Panc1 (cell line): ENCODE results near the gene SPATC1L. TPM values are rescaled to one million over a fixed set of nuclear protein-coding genes. Genes with fewer than 3 reads are reported as not detected.

Experiments used
- ATAC-seq: fragments of 200-7000 bp; cut with Tn5 transposase; 2 replicates; pipeline ENCODE4 v1.9.1; 2020; ENCODE audit warnings: mild to moderate bottlenecking, moderate library complexity
- BruUV-seq: library from RNA; stranded (reverse); fragments of 400-500 nt; replicated peaks from 2 replicates; lab custom pipeline; 2021; lab: Mats Ljungman, UMichigan
- CTCF ChIA-PET: fragments of 300-600 bp; sonication (Branson Sonifier 250); formaldehyde crosslinking; loops from one replicate; lab custom pipeline; 2022; ENCODE audit warnings: antibody characterized with exemption; lab: Charles Lee
- POLR2A ChIA-PET: fragments of 300-600 bp; sonication (Branson Sonifier 250); formaldehyde crosslinking; loops from one replicate; lab custom pipeline; 2022; ENCODE audit warnings: antibody characterized with exemption; lab: Charles Lee
- DNase-seq: peaks from one replicate; pipeline ENCODE4 v3.0.0-alpha.2; 2010; ENCODE audit warnings: low read depth, low spot score
- H3K27ac ChIP-seq: 2 replicates; pipeline ENCODE4 v1.5.1; 2011; ENCODE audit warnings: mild to moderate bottlenecking, low read length, inconsistent platforms
- H3K27me3 ChIP-seq: fragments of 200-500 bp; sonication (Bioruptor generic); 2 replicates; pipeline ENCODE4 v1.6.0; 2014; ENCODE audit warnings: low read length, inconsistent platforms; ENCODE audit not compliant: control insufficient read depth, insufficient read depth
- H3K36me3 ChIP-seq: fragments of 200-500 bp; sonication (Bioruptor generic); 2 replicates; pipeline ENCODE4 v1.5.1; 2014; ENCODE audit warnings: inconsistent platforms, mild to moderate bottlenecking, low read length, moderate library complexity; ENCODE audit not compliant: control insufficient read depth, insufficient read depth
- H3K4me1 ChIP-seq: 2 replicates; pipeline ENCODE4 v1.5.1; 2011; ENCODE audit warnings: inconsistent platforms, mild to moderate bottlenecking, low read length, moderate library complexity; ENCODE audit not compliant: control insufficient read depth, insufficient read depth
- H3K4me3 ChIP-seq, 2 experiments: 2 replicates each; pipeline ENCODE4 v1.5.1; 2011 to 2012; ENCODE audit warnings: low read depth in 2 of 2, low read length in 2 of 2, mild to moderate bottlenecking in 2 of 2, inconsistent platforms in 1 of 2, moderate library complexity in 1 of 2
- H3K9me3 ChIP-seq: fragments of 200-500 bp; sonication (Bioruptor generic); 2 replicates; pipeline ENCODE4 v1.5.1; 2014; ENCODE audit warnings: low read depth, mild to moderate bottlenecking, inconsistent platforms, low read length, moderate library complexity; ENCODE audit not compliant: control insufficient read depth, insufficient read depth
- POLR2AphosphoS5 ChIP-seq: IDR thresholded peaks from 2 replicates; pipeline ENCODE4 v1.6.1; 2012; ENCODE audit warnings: mild to moderate bottlenecking, low read depth, low read length, moderate library complexity
- SIN3A ChIP-seq: IDR thresholded peaks from 2 replicates; pipeline ENCODE4 v1.6.1; 2012; ENCODE audit warnings: low read depth, mild to moderate bottlenecking, low read length, moderate library complexity, borderline replicate concordance; ENCODE audit not compliant: insufficient read depth
- TCF7L2 ChIP-seq: IDR thresholded peaks from 2 replicates; pipeline ENCODE4 v1.6.1; 2011; ENCODE audit warnings: mild to moderate bottlenecking, low read depth, low read length, inconsistent platforms
- in situ Hi-C: cut with HindIII; loops from 2 replicates; pipeline ENCODE4 v1.10.0; 2016; ENCODE audit warnings: low sequenced_read_pairs, low pct_unique_long_range_greater_than_20kb
- intact Hi-C: fragments of 100-400 bp; cut with micrococcal nuclease; formaldehyde crosslinking; loops from one replicate; pipeline ENCODE4 v1.10.0; 2022; ENCODE audit not compliant: unreplicated experiment
- total RNA-seq: library from RNA; stranded (reverse); gene quantifications from one replicate; pipeline ENCODE4 v1.2.1, GENCODE V29; 2021; ENCODE audit not compliant: unreplicated experiment
- TF ChIP-seq, protein P1 (sequence below), 2 experiments: IDR thresholded peaks; 2 replicates each; pipeline ENCODE4 v1.6.1; 2011 to 2012; ENCODE audit warnings: low read depth in 2 of 2, control low read depth in 1 of 2, low read length in 1 of 2, mild to moderate bottlenecking in 1 of 2, moderate library complexity in 1 of 2; ENCODE audit not compliant: insufficient read depth in 1 of 2
- TF ChIP-seq, protein P2 (sequence below): fragments of 450-650 bp; IDR thresholded peaks from 2 replicates; pipeline ENCODE4 v1.5.1; 2017; ENCODE audit warnings: mild to moderate bottlenecking

Gene SPATC1L
- total RNA-seq, 1 experiment from 2014 or later: 0.26 TPM

DNA sequence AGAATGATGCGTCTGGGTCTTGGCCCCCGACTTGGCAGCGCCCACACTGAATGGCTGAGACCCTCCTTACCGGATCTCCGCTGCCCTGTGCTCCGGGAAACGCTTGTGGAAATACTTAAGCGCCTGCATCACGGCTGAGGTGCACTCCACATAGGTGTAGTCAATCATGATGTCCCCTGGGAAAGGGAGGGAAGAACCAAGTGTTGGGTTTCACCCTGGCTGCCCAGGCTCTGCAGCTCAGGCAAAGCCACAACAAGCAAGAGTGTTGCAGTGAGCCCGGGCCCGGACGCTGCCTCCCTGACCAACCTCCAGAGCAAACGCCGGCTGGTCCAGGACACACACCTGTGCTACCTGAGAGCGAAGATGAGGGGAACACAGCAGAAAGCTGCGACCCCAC is 21.5 kb upstream of the SPATC1L start:
- Histone ChIP-seq H3K4me3 (no peak overlapping the region), H3K9me3 (no peaks in the 10 kb centered on the region), H3K27me3 (no peaks in the 10 kb centered on the region), H3K36me3 (no peaks in the 10 kb centered on the region; the same call in 1 of the 2 replicates), H3K4me1 (no peaks in the 10 kb centered on the region), H3K27ac (no peak overlapping the region)
- TF ChIP-seq, protein P1, sequence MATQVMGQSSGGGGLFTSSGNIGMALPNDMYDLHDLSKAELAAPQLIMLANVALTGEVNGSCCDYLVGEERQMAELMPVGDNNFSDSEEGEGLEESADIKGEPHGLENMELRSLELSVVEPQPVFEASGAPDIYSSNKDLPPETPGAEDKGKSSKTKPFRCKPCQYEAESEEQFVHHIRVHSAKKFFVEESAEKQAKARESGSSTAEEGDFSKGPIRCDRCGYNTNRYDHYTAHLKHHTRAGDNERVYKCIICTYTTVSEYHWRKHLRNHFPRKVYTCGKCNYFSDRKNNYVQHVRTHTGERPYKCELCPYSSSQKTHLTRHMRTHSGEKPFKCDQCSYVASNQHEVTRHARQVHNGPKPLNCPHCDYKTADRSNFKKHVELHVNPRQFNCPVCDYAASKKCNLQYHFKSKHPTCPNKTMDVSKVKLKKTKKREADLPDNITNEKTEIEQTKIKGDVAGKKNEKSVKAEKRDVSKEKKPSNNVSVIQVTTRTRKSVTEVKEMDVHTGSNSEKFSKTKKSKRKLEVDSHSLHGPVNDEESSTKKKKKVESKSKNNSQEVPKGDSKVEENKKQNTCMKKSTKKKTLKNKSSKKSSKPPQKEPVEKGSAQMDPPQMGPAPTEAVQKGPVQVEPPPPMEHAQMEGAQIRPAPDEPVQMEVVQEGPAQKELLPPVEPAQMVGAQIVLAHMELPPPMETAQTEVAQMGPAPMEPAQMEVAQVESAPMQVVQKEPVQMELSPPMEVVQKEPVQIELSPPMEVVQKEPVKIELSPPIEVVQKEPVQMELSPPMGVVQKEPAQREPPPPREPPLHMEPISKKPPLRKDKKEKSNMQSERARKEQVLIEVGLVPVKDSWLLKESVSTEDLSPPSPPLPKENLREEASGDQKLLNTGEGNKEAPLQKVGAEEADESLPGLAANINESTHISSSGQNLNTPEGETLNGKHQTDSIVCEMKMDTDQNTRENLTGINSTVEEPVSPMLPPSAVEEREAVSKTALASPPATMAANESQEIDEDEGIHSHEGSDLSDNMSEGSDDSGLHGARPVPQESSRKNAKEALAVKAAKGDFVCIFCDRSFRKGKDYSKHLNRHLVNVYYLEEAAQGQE (IDR thresholded peaks at IDR 0.05; ENCODE audit: insufficient read depth in 1 of 2, low read depth in 2 of 2, low read length in 1 of 2): no peak
- TF ChIP-seq TCF7L2 (no peak), POLR2AphosphoS5 (no peak), SIN3A (no peak)
- TF ChIP-seq, protein P2, sequence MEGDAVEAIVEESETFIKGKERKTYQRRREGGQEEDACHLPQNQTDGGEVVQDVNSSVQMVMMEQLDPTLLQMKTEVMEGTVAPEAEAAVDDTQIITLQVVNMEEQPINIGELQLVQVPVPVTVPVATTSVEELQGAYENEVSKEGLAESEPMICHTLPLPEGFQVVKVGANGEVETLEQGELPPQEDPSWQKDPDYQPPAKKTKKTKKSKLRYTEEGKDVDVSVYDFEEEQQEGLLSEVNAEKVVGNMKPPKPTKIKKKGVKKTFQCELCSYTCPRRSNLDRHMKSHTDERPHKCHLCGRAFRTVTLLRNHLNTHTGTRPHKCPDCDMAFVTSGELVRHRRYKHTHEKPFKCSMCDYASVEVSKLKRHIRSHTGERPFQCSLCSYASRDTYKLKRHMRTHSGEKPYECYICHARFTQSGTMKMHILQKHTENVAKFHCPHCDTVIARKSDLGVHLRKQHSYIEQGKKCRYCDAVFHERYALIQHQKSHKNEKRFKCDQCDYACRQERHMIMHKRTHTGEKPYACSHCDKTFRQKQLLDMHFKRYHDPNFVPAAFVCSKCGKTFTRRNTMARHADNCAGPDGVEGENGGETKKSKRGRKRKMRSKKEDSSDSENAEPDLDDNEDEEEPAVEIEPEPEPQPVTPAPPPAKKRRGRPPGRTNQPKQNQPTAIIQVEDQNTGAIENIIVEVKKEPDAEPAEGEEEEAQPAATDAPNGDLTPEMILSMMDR: no peak
- ATAC-seq: no peak
- DNase-seq: no peak
- in situ Hi-C loops (no loop called here), intact Hi-C loops (no loop called here)
- BruUV-seq: no TSS peak
- ChIA-PET CTCF (no interaction called here), POLR2A (no interaction called here)

DNA sequence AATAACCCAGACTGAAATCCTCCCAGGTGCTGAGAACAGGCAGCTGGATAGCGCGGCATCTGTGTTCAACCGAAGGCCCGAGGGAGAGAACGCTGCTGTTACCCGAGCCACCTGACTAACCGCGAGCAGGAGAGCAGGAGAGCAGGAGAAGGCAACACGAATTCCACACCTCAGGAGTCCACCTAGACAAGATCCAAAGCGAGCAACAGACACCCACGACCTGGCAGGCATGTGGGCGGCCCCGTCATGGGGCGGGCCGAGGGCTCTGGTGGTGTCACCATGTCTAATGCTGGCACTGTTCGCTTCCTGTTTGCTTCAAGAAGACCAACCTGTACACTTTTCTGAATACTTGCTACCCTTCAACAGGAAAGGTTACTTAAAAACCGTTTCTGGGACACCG is 20.9 kb upstream of the SPATC1L start:
- Histone ChIP-seq H3K9me3 (no peaks in the 10 kb centered on the region), H3K27ac (no peak overlapping the region), H3K4me1 (no peaks in the 10 kb centered on the region), H3K4me3 (no peak overlapping the region), H3K27me3 (no peaks in the 10 kb centered on the region), H3K36me3 (peaks cover 3% of the 10 kb centered on the region)
- CTCF ChIA-PET: no interaction called here
- ATAC-seq: no peak
- intact Hi-C loops (no loop called here), in situ Hi-C loops (no loop called here)
- no peak for DNase-seq
- BruUV-seq: no TSS peak
- POLR2A ChIA-PET: no interaction called here
- TF ChIP-seq, protein P1 (IDR thresholded peaks at IDR 0.05; ENCODE audit: insufficient read depth in 1 of 2, low read depth in 2 of 2, low read length in 1 of 2): no peak
- TF ChIP-seq POLR2AphosphoS5: no peak
- TF ChIP-seq SIN3A: no peak
- no peak for TF ChIP-seq TCF7L2
- TF ChIP-seq, protein P2: no peak
